Astrocyte (in vitro differentiated cells and primary cell): Measurements from ENCODE around the gene PHOSPHO2.

ENCODE experiments used
- CTCF ChIP-seq: IDR thresholded peaks from 2 replicates; pipeline ENCODE4 v1.5.1; 2011; ENCODE audit warnings: low read depth, mild to moderate bottlenecking, inconsistent platforms, low read length, moderate library complexity; ENCODE audit not compliant: insufficient read depth
- EZH2 ChIP-seq: IDR thresholded peaks from 2 replicates; pipeline ENCODE4 v1.6.1; 2012; ENCODE audit warnings: mild to moderate bottlenecking, low read length, inconsistent platforms; ENCODE audit not compliant: insufficient read depth

- TF ChIP-seq CTCF (no peak), EZH2 (no peak)
These were observed 40.0 kb downstream of the PHOSPHO2 start for GRCh38 chr2:169734169-169734847.
